Natural killer cell (primary cell): ENCODE results near the gene HMX2. TPM values are rescaled to one million over a fixed set of nuclear protein-coding genes. Genes with fewer than 3 reads are reported as not detected.
A peak's percentile ranks its signal among the peaks of the same experiment; 100 is the strongest.
"Not testable (repeated sequence)": the region's sequence is repeated elsewhere in the genome, so short reads cannot be mapped to it uniquely, and the experiment has no call there.

ENCODE experiments used
- ATAC-seq, 3 donors: fragments of 150-1000 bp in 2 of 3; fragments of 200-7000 bp in 1 of 3; cut with Tn5 transposase; 1 replicate in 1 of 3; 2 replicates in 2 of 3; pipeline ENCODE4 v1.10.0; 2021; ENCODE audit warnings: mild to moderate bottlenecking in 2 of 3, moderate library complexity in 2 of 3
- DNase-seq, 2 donors: peaks; one replicate each; pipeline versions ENCODE4 v3.0.0 to v3.0.0-alpha.2; 2013 to 2021; ENCODE audit warnings: mixed read lengths in 1 of 2
- H3K27ac ChIP-seq: one replicate; pipeline ENCODE4 v1.5.1; 2013; ENCODE audit warnings: mild to moderate bottlenecking, low read length
- H3K27me3 ChIP-seq: one replicate; pipeline ENCODE4 v1.6.1; 2013; ENCODE audit warnings: low read length; ENCODE audit not compliant: control insufficient read depth, insufficient read depth
- H3K36me3 ChIP-seq: one replicate; pipeline ENCODE4 v1.6.1; 2013; ENCODE audit warnings: low read length; ENCODE audit not compliant: control insufficient read depth, insufficient read depth
- H3K4me1 ChIP-seq: one replicate; pipeline ENCODE4 v1.6.1; 2013; ENCODE audit warnings: low read length; ENCODE audit not compliant: control insufficient read depth, insufficient read depth
- H3K4me3 ChIP-seq: one replicate; pipeline ENCODE4 v1.5.1; 2013; ENCODE audit warnings: low read length
- H3K9me3 ChIP-seq: one replicate; pipeline ENCODE4 v1.6.1; 2013; ENCODE audit warnings: low read length; ENCODE audit not compliant: control insufficient read depth, insufficient read depth
- H3K27ac Mint-ChIP-seq, 2 donors: one replicate each; pipeline ENCODE4 v1.8.0; 2022; ENCODE audit warnings: mild to moderate bottlenecking in 2 of 2, mixed read lengths in 2 of 2, moderate library complexity in 1 of 2
- H3K27me3 Mint-ChIP-seq, 2 donors: one replicate each; pipeline ENCODE4 v1.8.0; 2022; ENCODE audit warnings: low read depth in 2 of 2, mixed read lengths in 2 of 2
- H3K36me3 Mint-ChIP-seq: one replicate; pipeline ENCODE4 v1.8.0; 2022; ENCODE audit warnings: mixed read lengths
- H3K4me1 Mint-ChIP-seq, 2 donors: one replicate each; pipeline ENCODE4 v1.8.0; 2022; ENCODE audit warnings: mixed read lengths in 2 of 2
- H3K4me3 Mint-ChIP-seq: one replicate; pipeline ENCODE4 v1.8.0; 2022; ENCODE audit warnings: mild to moderate bottlenecking, moderate library complexity, mixed read lengths
- H3K9me3 Mint-ChIP-seq, 2 donors: one replicate each; pipeline ENCODE4 v1.8.0; 2022; ENCODE audit warnings: mixed read lengths in 2 of 2
- WGBS: methylation state at CpG from one replicate; pipeline ENCODE4 v1.1.7; 2013; ENCODE audit warnings: missing lambda C conversion rate; ENCODE audit not compliant: insufficient coverage; 5-methylcytosine and 5-hydroxymethylcytosine counted together
- intact Hi-C: fragments of 100-400 bp; cut with micrococcal nuclease; formaldehyde crosslinking; loops from one replicate; pipeline ENCODE4 v1.14.2; 2022
- total RNA-seq, 4 donors: library from RNA; stranded (reverse); fragments of 120-200 nt in 1 of 4; gene quantifications; one replicate each; pipeline versions ENCODE4 v1.2.3 to v1.2.4, GENCODE V29; 2013 to 2022
- TF ChIP-seq, protein P1 (sequence below): fragments of 200-600 bp; IDR thresholded peaks from one replicate; pipeline ENCODE4 v1.8.0; 2022; ENCODE audit warnings: antibody characterized with exemption

Gene HMX2
- total RNA-seq, 3 donors from 2014 or later (not counting 1 experiment from before 2014, with no cell fraction given) = not detected

DNA sequence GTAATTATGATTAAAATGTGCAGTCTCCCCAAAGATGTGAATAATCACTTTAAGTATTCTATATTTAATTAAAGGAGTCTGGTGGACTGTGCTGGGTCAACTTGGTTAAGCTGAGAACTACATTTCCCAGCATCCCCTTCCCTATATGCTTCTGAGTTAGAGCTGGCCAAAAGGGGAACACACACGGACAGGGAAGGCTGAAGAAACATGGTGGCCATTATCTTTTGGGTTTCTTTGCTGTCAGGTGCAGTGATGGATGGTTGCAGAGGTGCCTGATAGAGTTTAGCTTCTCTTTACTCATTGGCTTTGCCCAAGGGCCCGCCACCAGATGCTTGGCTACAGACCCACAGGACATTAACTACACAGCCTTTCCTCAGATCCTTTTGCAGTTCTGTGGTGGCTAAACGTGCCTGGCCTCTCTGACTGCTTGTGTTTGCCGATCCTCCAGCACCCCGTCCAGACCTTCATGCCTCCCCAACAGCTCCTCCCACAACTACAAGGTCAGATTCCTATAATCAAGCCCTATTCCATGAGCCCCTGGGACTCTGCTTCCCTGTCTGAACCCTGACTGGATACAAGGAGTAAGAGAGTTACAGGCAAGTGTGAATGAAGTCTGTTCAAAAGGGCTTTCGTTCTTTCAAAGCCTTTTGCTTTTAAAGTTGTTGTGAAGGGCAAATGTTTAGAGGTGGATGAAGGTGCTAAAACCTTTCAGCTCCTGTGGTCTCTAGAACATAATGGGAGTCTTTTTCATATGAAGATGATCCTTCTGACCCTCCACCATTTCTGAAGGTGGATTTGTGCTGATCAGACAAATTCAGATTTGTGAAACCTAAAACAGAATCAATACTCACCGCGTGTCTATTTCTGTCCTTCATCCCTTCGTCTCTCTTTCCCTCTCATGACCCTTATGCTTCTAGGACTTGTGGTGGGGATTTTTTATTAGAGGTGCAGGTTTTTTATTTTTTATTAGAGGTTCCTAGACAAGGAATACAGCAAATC, 27.8 kb downstream of the HMX2 start:
- WGBS = 92% methylated on average over 6 of the region's 9 CpGs
- no peaks in the 10 kb centered on the region for H3K4me1 ChIP-seq
- Mint-ChIP-seq H3K27me3 (no peaks in the 10 kb centered on the region), H3K27ac (peak overlapping the region in 1 of 2 donors; percentile 8), H3K36me3 (peaks cover 9% of the 10 kb centered on the region), H3K4me3 (no peak overlapping the region), H3K9me3 (no peaks in the 10 kb centered on the region), H3K4me1 (peaks cover 15 to 21% of the 10 kb centered on the region in 2 donors)
- no peaks in the 10 kb centered on the region for H3K27me3 ChIP-seq
- peaks cover 15% of the 10 kb centered on the region for H3K36me3 ChIP-seq
- intact Hi-C loops = no loop called here
- H3K9me3 ChIP-seq = no peaks in the 10 kb centered on the region
- DNase-seq (no peak), ATAC-seq (no peak)
- TF ChIP-seq, protein P1, sequence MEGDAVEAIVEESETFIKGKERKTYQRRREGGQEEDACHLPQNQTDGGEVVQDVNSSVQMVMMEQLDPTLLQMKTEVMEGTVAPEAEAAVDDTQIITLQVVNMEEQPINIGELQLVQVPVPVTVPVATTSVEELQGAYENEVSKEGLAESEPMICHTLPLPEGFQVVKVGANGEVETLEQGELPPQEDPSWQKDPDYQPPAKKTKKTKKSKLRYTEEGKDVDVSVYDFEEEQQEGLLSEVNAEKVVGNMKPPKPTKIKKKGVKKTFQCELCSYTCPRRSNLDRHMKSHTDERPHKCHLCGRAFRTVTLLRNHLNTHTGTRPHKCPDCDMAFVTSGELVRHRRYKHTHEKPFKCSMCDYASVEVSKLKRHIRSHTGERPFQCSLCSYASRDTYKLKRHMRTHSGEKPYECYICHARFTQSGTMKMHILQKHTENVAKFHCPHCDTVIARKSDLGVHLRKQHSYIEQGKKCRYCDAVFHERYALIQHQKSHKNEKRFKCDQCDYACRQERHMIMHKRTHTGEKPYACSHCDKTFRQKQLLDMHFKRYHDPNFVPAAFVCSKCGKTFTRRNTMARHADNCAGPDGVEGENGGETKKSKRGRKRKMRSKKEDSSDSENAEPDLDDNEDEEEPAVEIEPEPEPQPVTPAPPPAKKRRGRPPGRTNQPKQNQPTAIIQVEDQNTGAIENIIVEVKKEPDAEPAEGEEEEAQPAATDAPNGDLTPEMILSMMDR = no peak
- no peak overlapping the region for H3K4me3 ChIP-seq
- H3K27ac ChIP-seq = no peak overlapping the region

DNA sequence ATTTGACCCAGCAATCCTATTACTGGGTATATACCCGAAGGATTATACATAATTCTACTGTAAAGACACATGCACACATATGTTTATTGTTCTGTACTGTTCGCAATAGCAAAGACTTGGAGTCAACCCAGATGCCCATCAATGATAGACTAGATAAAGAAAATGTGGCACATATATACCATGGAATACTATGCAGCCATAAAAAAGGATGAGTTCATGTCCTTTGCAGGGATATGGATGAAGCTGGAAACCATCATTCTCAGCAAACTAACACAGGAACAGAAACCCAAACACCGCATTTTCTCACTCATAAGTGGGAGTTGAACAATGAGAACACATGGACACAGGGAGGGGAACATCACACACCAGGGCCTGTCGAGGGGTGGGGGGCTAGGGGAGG, 30.5 kb downstream of the HMX2 start:
- 94% methylated on average over 2 of the region's 4 CpGs for WGBS
- ATAC-seq = not testable (repeated sequence)

DNA sequence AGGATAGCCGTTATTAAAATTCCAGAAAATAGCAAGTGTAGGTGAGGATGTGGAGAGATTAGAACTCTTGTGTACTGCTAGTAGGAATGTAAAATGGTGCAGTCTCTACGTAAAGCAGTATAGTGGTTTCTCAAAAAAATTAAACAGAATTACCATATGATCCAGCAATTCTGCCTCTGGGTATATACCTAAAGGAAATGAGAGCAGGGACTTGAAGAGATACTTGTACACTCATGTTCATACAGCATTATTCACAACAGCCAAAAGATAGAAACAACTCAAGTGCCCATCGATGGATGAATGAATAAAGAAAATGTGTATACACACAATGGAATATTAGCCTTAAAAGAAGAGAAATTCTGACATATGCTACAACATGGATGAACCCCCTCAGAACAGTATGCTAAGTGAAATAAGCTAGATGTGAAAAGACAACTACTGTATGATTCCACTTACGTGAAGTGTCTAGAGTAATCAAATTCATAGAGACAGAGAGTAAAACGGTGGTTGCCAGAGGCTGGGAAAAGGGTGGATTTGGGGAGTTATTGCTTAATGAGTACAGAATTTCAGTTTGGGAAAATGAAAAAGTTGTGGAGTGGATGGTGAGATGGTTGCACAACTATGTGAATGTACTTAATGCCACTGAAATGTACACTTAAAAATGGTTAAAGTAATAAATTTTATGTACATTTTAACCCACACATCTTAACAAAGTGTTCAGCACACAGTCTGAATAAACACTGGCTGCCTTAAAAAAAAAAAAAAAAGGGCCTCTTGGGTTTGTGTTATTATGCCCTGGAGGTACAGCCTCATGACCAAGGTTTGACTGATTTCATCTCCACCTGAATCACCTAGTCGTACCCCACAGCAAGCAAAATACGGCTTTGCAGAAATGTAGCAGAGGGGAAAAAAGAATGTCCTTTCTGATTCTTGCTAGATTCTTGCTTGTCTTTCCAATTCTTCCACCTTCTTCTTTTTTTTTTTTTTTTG, 32.5 kb downstream of the HMX2 start:
- H3K4me3 ChIP-seq = no peak overlapping the region
- peaks cover 5 to 15% of the 10 kb centered on the region in 2 donors for H3K4me1 Mint-ChIP-seq
- peaks cover 7 to 8% of the 10 kb centered on the region in 2 donors for H3K9me3 Mint-ChIP-seq
- peaks cover 3% of the 10 kb centered on the region for H3K9me3 ChIP-seq
- no peaks in the 10 kb centered on the region for H3K27me3 Mint-ChIP-seq
- ATAC-seq = no peak
- peaks cover 8% of the 10 kb centered on the region for H3K36me3 ChIP-seq
- TF ChIP-seq, protein P1 = no peak
- intact Hi-C loops = no loop called here
- no peaks in the 10 kb centered on the region for H3K4me1 ChIP-seq
- H3K27ac Mint-ChIP-seq = no peak overlapping the region
- no peaks in the 10 kb centered on the region for H3K27me3 ChIP-seq
- H3K27ac ChIP-seq = no peak overlapping the region
- no peak overlapping the region for H3K4me3 Mint-ChIP-seq
- WGBS = 97% methylated on average over 3 of the region's 7 CpGs
- no peak for DNase-seq
- peaks cover 30% of the 10 kb centered on the region for H3K36me3 Mint-ChIP-seq

More for the DNA sequence above, 30.5 kb downstream of the HMX2 start:
- DNase-seq, H3K4me3 ChIP-seq, intact Hi-C loops, H3K9me3 Mint-ChIP-seq, H3K4me3 Mint-ChIP-seq, H3K27me3 ChIP-seq, H3K27ac ChIP-seq, H3K4me1 ChIP-seq, H3K27me3 Mint-ChIP-seq, H3K27ac Mint-ChIP-seq, H3K9me3 ChIP-seq: not testable (repeated sequence)
- peaks cover 13% of the 10 kb centered on the region for H3K36me3 ChIP-seq
- H3K4me1 Mint-ChIP-seq = peaks cover 10 to 21% of the 10 kb centered on the region in 2 donors
- H3K36me3 Mint-ChIP-seq = peaks cover 14% of the 10 kb centered on the region
